HUDEP-2 (cell line): ENCODE results near the gene SF3B5.
A peak's percentile ranks its signal among the peaks of the same experiment; 100 is the strongest.
"Not testable (repeated sequence)": the region's sequence is repeated elsewhere in the genome, so short reads cannot be mapped to it uniquely, and the experiment has no call there.

Source experiments
- DNase-seq, 76 experiments: peaks; one replicate each; lab custom pipeline; 2025; ENCODE audit not compliant: unreplicated experiment in 76 of 76; lab: John Stamatoyannopoulos, UW

The SF3B5 gene

GRCh38 chr6:144065213-144065660, 30.1 kb downstream of the SF3B5 start:
- peak in 8 of 76 experiments; percentile 13 to 64 (median 38) for DNase-seq

- peak in 51 of 76 experiments; percentile 12 to 69 (median 46) for DNase-seq
Measured at GRCh38 chr6:144064402-144065212, 30.8 kb downstream of the SF3B5 start.

DNA sequence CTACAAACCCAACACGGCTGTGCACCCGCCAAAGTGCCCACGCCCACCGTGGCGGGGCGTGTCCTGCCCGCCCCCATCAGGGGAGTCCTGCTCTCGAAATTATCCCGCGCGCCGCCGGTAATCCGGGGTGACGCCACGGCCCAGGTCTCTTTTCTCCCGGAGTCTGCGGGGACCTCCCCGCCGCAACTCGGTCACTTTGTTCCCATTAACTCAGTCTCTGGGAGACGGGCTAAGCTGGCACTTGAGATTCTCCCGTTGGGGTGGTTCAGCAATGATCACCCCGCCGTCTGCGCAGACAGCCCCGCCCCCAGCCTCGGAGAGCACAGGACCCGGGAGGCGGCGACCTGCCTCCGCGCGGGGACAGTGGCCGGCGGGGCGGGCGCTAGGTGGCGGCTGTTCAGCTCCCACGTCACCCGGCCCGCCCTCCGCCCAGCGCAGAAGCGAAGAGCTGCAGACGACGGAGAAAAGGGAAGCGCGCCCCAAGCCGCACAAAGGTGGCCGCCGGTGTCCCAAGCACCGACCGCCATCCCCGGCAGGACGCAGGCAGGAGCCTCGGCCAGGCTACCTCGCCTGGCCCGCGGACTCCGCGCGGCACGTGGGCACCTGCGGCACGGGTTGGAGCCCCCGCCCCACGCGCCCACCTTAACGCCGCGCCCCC, 31.5 kb downstream of the SF3B5 start:
- DNase-seq, result peak in 74 of 76 experiments; percentile 61 to 97 (median 91)

- peak in 42 of 76 experiments; percentile 24 to 74 (median 48) for DNase-seq
Measured at GRCh38 chr6:144063246-144063743, 32.1 kb downstream of the SF3B5 start.

DNA sequence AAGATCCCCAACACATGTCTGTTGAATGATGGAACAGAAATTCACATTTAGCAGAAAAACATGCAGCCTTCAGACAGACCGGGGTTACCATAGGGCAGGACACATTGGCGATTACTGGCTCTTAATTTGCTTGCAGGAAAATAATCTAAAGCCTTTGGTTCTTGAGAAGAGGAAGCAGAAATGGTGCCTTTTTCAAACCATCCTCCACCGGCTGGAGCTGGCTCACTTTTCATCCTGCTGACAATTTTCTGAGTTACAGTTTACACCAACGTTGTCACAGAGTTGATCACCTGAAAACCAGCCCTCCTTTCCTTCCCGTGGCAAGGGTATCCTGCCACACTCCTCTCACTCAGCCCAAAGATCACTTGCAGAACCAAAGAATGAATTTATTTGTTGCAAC, 32.6 kb downstream of the SF3B5 start:
- DNase-seq, result no peak

DNA sequence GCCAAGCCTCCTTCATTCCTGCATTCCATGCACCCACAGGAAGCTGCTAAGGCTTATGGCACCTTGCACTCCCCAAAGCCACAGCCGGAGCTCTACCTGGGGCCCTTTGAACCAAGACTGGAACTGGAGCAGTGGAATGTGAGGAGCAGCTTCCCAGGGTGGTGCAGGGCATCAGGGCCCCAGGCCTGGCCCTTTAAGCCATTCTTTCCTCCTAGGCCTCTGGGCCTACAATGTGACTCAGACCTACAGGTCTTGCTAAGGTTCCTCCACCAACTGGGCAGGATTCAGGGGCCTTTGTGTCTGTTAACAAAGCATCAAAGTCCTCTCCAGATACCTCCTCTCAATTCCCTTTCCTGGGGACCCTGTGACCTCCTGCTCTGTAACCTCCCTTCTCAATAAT, 36.2 kb downstream of the SF3B5 start:
- no peak for DNase-seq

DNA sequence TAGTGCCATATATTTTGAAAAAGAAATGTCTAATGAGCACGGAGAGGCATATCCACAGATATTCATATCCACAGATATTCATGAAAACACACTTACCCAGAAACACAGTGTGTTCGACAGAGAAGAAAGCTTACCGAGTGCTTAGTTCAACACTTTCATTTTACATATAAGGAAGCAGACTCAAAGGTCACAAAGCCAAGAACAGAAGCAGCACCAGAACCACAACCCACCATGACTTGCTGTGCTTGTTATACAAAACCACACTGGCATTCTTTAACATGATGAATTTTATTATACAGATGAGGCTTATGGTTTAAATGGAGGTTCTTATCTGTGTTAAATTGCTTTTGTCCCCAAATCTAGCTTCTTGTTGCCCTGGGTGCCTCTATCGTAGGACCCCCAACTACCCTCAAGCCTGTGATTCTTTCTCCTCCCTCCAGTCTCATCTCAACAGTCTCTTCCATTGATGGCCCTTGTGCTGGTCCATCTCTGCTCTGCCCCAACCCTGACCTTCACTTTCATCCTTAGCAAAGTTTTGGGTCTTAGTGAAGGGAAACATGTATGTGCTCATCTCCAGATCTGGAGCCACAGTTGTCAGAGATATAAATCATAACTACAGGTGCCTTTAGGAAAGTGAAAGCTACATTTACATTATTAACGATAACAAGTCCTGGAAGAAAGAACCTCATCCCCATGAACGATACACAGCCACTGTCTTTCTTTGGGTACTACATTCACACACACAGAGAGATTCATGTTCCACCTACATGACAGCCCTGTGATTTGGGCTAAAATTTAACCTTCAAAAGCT, 40.0 kb downstream of the SF3B5 start:
- DNase-seq, result no peak

GRCh38 chr6:144053601-144054000, 41.8 kb downstream of the SF3B5 start:
- DNase-seq, result no peak

DNA sequence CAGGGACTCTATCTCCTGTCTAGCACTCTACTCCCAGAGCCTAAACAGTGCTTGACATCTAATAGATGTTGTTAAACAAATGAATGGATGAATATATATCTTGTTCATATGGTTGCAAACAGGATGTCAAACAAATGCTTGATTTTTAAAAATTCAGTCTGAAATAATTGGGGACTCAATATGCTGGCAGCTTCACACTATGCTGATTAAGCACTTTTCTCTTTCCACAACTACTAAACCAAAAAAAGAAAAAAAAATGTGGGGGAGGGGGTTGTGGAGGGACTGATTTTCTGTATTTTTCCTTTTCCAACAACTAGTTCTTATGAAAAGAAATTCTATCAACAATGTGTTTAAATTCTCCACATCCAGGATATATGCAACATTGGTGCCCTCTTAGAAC, 42.9 kb downstream of the SF3B5 start:
- DNase-seq, result no peak

GRCh38 chr6:144049386-144049785, 46.0 kb downstream of the SF3B5 start:
- no peak for DNase-seq

- DNase-seq, result no peak
Measured at GRCh38 chr6:144047688-144048087, 47.7 kb downstream of the SF3B5 start.

GRCh38 chr6:144046672-144047071, 48.7 kb downstream of the SF3B5 start:
- not testable (repeated sequence) for DNase-seq

DNA sequence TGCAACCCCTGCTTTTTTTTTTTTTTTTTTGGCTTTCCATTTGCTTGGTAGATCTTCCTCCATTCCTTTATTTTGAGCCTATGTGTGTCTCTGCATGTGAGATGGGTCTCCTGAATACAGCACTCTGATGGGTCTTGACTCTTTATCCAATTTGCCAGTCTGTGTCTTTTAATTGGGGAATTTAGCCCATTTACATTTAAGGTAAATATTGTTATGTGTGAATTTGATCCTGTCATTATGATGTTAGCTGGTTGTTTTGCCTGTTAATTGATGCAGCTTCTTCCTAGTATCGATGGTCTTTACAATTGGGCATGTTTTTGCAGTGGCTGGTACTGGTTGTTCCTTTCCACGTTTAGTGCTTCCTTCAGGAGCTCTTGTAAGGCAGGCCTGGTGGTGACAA, 50.4 kb downstream of the SF3B5 start:
- DNase-seq, result not testable (repeated sequence)
